Mucosa of rectum (tissue), 2 donors: ENCODE measurements around the gene KIF6.
"Not testable (repeated sequence)": the region's sequence is repeated elsewhere in the genome, so short reads cannot be mapped to it uniquely, and the experiment has no call there.

Experiments
- H3K27ac ChIP-seq, 2 donors: one replicate each; pipeline ENCODE4 v1.7.0; 2013; ENCODE audit warnings: inconsistent platforms in 2 of 2, low read depth in 2 of 2, low read length in 2 of 2
- H3K27me3 ChIP-seq, 2 donors: one replicate each; pipeline ENCODE4 v1.7.0; 2013; ENCODE audit warnings: low read length in 2 of 2; ENCODE audit not compliant: control insufficient read depth in 2 of 2, insufficient read depth in 2 of 2
- H3K36me3 ChIP-seq, 2 donors: one replicate each; pipeline ENCODE4 v1.7.0; 2013; ENCODE audit warnings: low read length in 2 of 2; ENCODE audit not compliant: control insufficient read depth in 2 of 2, insufficient read depth in 2 of 2
- H3K4me1 ChIP-seq, 2 donors: one replicate each; pipeline ENCODE4 v1.7.0; 2013; ENCODE audit warnings: low read length in 2 of 2, mild to moderate bottlenecking in 1 of 2; ENCODE audit not compliant: control insufficient read depth in 2 of 2, insufficient read depth in 2 of 2
- H3K4me3 ChIP-seq, 2 donors: one replicate each; pipeline ENCODE4 v1.7.0; 2013; ENCODE audit warnings: low read length in 2 of 2
- H3K9ac ChIP-seq, 2 donors: one replicate each; pipeline ENCODE4 v1.7.0; 2013; ENCODE audit warnings: low read length in 2 of 2, low read depth in 1 of 2, mild to moderate bottlenecking in 1 of 2
- H3K9me3 ChIP-seq, 2 donors: one replicate each; pipeline ENCODE4 v1.7.0; 2013; ENCODE audit warnings: low read length in 2 of 2; ENCODE audit not compliant: control insufficient read depth in 2 of 2
- donor health status: healthy.
- donor health status: Normal muscosa, but diverticular disease.

Gene KIF6

GRCh38 chr6:39495640-39496039 is 229.6 kb downstream of the KIF6 start:
- no peak overlapping the region for H3K9ac ChIP-seq
- H3K36me3 ChIP-seq: no peaks in the 10 kb centered on the region
- no peak overlapping the region for H3K4me3 ChIP-seq
- no peaks in the 10 kb centered on the region for H3K9me3 ChIP-seq
- no peak overlapping the region for H3K27ac ChIP-seq
- no peaks in the 10 kb centered on the region for H3K27me3 ChIP-seq
- H3K4me1 ChIP-seq: peaks cover 0 to 10% of the 10 kb centered on the region in 2 donors

- Histone ChIP-seq H3K9ac (no peak overlapping the region), H3K4me1 (peaks cover 0 to 10% of the 10 kb centered on the region in 2 donors), H3K27me3 (no peaks in the 10 kb centered on the region), H3K27ac (no peak overlapping the region), H3K36me3 (no peaks in the 10 kb centered on the region), H3K4me3 (no peak overlapping the region), H3K9me3 (no peaks in the 10 kb centered on the region)
Observed at GRCh38 chr6:39494998-39495397, 230.2 kb downstream of the KIF6 start.

GRCh38 chr6:39493777-39494176 is 231.4 kb downstream of the KIF6 start:
- Histone ChIP-seq H3K9ac (no peak overlapping the region), H3K4me3 (no peak overlapping the region), H3K4me1 (peaks cover 0 to 10% of the 10 kb centered on the region in 2 donors), H3K36me3 (no peaks in the 10 kb centered on the region), H3K9me3 (no peaks in the 10 kb centered on the region), H3K27ac (no peak overlapping the region), H3K27me3 (no peaks in the 10 kb centered on the region)

DNA sequence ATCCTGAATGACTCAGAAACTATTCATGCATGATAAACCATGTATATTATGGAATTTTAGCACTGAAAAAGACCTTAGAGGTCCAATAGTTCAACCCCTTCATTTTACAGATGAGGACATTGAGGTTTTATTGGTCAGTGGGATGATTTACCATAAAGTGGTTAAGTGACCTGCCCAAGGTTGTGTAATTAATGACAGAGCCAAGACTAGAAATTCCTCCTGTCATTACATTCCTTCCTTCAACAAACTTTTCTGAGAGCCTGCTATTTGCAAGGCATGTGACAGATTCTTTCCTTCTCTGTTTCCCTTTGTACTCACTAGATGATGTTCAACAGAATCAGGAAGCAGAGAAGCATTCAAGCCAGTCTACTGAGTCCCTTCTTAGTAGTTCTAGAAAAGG is 232.0 kb downstream of the KIF6 start:
- Histone ChIP-seq H3K36me3 (no peaks in the 10 kb centered on the region), H3K9ac (no peak overlapping the region), H3K4me3 (no peak overlapping the region), H3K4me1 (peaks cover 0 to 10% of the 10 kb centered on the region in 2 donors), H3K9me3 (no peaks in the 10 kb centered on the region), H3K27me3 (no peaks in the 10 kb centered on the region), H3K27ac (peak overlapping the region in 1 of 2 donors; percentile 35)

DNA sequence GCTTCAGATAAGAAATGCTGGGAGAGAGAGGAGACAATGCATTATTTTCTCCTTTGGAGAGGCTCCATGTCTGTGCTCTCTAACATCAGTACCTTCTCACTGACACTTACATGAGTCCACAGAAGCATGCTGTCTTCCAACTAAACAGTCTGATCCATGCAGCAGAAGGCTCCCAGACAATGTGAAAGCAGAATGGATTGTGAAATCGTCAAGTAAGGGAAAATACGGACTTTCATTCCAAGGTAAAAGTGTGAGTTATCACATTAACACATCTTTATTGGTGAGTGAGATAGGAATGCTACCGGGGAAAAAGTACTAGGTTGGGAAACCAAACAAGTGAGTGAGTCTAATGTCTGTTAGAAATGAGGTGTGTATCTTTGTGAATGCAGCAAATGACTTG is 235.1 kb downstream of the KIF6 start:
- Histone ChIP-seq H3K9me3 (no peaks in the 10 kb centered on the region), H3K9ac (no peak overlapping the region), H3K27me3 (no peaks in the 10 kb centered on the region), H3K4me1 (peaks cover 0 to 10% of the 10 kb centered on the region in 2 donors), H3K36me3 (no peaks in the 10 kb centered on the region), H3K4me3 (no peak overlapping the region), H3K27ac (no peak overlapping the region)

DNA sequence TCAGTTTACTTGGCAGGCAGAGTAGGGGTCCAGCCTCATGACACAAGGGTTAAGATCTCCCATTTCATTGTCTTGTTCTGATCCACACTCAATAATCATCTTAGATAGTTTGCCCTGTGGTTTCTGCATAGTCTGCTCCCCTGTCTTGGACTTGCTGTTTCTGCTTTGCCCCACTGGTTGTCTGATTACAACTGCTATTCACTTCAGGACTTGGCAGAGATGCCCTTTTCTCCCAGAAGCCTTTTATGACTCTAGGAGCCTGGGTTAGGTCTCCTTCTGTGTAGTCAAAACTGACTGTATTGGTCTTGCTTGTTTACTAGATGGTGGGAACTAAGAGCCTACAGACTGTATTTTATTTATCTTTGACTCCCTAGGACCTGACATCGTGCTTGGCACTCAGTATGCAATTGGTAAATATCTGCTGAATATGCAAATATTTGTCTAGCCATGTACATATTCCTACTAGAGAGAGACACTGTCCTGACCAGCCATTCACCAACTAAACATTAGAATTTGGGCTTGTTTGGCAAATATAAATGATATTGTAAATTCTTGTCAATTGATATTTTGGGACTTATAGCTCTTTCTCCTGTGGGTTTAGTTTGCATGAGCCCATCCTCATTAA is 236.8 kb downstream of the KIF6 start:
- H3K4me3 ChIP-seq: no peak overlapping the region
- no peak overlapping the region for H3K27ac ChIP-seq
- peaks cover 0 to 6% of the 10 kb centered on the region in 2 donors for H3K4me1 ChIP-seq
- H3K27me3 ChIP-seq: no peaks in the 10 kb centered on the region
- no peaks in the 10 kb centered on the region for H3K36me3 ChIP-seq
- no peaks in the 10 kb centered on the region for H3K9me3 ChIP-seq
- no peak overlapping the region for H3K9ac ChIP-seq

- Histone ChIP-seq H3K4me3 (no peak overlapping the region), H3K4me1 (no peaks in the 10 kb centered on the region), H3K9ac (no peak overlapping the region), H3K27ac (no peak overlapping the region), H3K36me3 (no peaks in the 10 kb centered on the region), H3K9me3 (no peaks in the 10 kb centered on the region), H3K27me3 (no peaks in the 10 kb centered on the region)
Observed at GRCh38 chr6:39484276-39484675, 240.9 kb downstream of the KIF6 start.

DNA sequence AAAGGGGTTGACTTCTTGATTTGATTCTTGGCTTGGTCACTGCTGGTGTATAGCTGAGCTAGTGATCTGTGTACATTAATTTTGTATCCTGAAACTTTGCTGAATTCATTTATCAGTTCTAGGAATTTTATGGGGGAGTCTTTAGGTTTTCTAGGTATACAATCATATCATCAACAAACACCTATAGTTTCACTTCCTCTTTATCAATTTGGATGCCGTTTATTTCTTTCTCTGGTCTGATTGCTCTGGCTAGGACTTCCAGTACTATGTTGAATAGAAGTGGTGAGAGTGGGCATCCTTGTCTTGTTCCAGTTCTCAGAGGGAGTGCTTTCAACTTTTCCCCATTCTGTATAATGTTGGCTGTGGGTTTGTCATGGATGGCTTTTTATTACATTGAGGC is 245.4 kb downstream of the KIF6 start:
- H3K9me3 ChIP-seq, H3K9ac ChIP-seq, H3K27ac ChIP-seq, H3K4me3 ChIP-seq, H3K4me1 ChIP-seq, H3K27me3 ChIP-seq, H3K36me3 ChIP-seq: not testable (repeated sequence)

- H3K9me3 ChIP-seq: no peaks in the 10 kb centered on the region
- peaks cover 4 to 5% of the 10 kb centered on the region in 2 donors for H3K4me1 ChIP-seq
- H3K9ac ChIP-seq: no peak overlapping the region
- H3K36me3 ChIP-seq: no peaks in the 10 kb centered on the region
- H3K4me3 ChIP-seq: no peak overlapping the region
- H3K27ac ChIP-seq: peak overlapping the region in 1 of 2 donors; percentile 39
- H3K27me3 ChIP-seq: no peaks in the 10 kb centered on the region
Observed at GRCh38 chr6:39476670-39477069, 248.5 kb downstream of the KIF6 start.

DNA sequence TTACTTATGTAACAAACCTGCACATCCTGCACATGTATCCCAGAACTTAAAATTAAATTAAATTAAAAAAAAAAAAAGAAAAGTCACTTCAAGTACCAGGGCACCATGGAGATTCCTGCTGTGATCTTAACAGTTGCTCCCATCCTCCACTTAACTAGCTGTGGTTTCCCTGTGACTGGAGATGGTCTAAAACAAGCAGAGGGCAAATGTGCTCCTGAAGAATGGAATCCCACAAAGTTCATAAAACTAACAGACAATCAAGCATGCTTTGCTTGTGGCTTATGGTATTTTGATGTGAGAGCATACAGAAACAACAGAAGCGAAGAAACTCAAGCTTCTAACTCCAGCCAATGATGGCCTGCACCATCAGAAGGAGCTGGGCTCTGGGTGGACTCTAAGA is 249.1 kb downstream of the KIF6 start:
- peaks cover 4 to 5% of the 10 kb centered on the region in 2 donors for H3K4me1 ChIP-seq
- H3K4me3 ChIP-seq: no peak overlapping the region
- no peaks in the 10 kb centered on the region for H3K9me3 ChIP-seq
- no peak overlapping the region for H3K9ac ChIP-seq
- no peaks in the 10 kb centered on the region for H3K27me3 ChIP-seq
- peak overlapping the region in 1 of 2 donors; percentile 39 for H3K27ac ChIP-seq
- no peaks in the 10 kb centered on the region for H3K36me3 ChIP-seq
